Thoracic aorta (tissue), 2 donors: Measurements from ENCODE around the gene ECE2. TPM values are rescaled to one million over a fixed set of nuclear protein-coding genes. Genes with fewer than 3 reads are reported as not detected.

Source experiments
- ATAC-seq: fragments of 150-250 bp; one replicate; pipeline ENCODE4 v1.8.0; 2017; ENCODE audit warnings: low read depth; ENCODE audit not compliant: insufficient number of reproducible peaks, low FRiP score
- DNase-seq: peaks from one replicate; pipeline ENCODE4 v3.0.0-alpha.2; 2020; ENCODE audit warnings: low spot score
- H3K27ac ChIP-seq, 2 donors: fragments of 200-600 bp; sonication (generic); 1 replicate in 1 of 2; 2 replicates in 1 of 2; pipeline ENCODE4 v1.5.1; 2016; ENCODE audit warnings: mild to moderate bottlenecking in 2 of 2, moderate library complexity in 2 of 2
- H3K27me3 ChIP-seq: fragments of 200-600 bp; sonication (generic); replicated peaks from 2 replicates; pipeline ENCODE4 v1.6.0; 2016; ENCODE audit warnings: mild to moderate bottlenecking; ENCODE audit not compliant: insufficient read depth
- H3K36me3 ChIP-seq: fragments of 200-600 bp; sonication (generic); one replicate; pipeline ENCODE4 v1.5.1; 2016
- H3K4me1 ChIP-seq, 2 donors: fragments of 200-600 bp; sonication (generic); 1 replicate in 1 of 2; 2 replicates in 1 of 2; pipeline versions ENCODE4 v1.5.1 to v1.6.0; 2016; ENCODE audit warnings: low read depth in 2 of 2, mild to moderate bottlenecking in 1 of 2; ENCODE audit not compliant: control insufficient read depth in 1 of 2
- H3K4me3 ChIP-seq: fragments of 200-600 bp; sonication (generic); 2 replicates; pipeline ENCODE4 v1.5.1; 2016; ENCODE audit warnings: mild to moderate bottlenecking
- H3K9me3 ChIP-seq: fragments of 200-600 bp; sonication (generic); 2 replicates; pipeline ENCODE4 v1.5.1; 2016
- CTCF ChIP-seq: fragments of 200-600 bp; sonication (generic); IDR thresholded peaks from one replicate; pipeline ENCODE4 v1.5.1; 2019; ENCODE audit warnings: antibody characterized with exemption
- total RNA-seq, 2 donors: library from RNA; depleted of rRNA; stranded (reverse); fragments of >200 nt; gene quantifications; one replicate each; pipeline versions ENCODE4 v1.1.0 to v1.2.3, GENCODE V29; 2016

The ECE2 gene
- total RNA-seq, 2 donors from 2014 or later: not detected

- no peak for ATAC-seq
Observed at GRCh38 chr3:184296616-184297015, 20.8 kb downstream of the ECE2 start.

GRCh38 chr3:184298759-184299487, 23.1 kb downstream of the ECE2 start, which contains the start of gene PSMD2:
PSMD2 (plus strand) TSS chr3:184299241; CDS start chr3:184299267, 26 bp downstream.
- peaks cover 13 to 17% of the 10 kb centered on the region in 2 donors for H3K4me1 ChIP-seq
- TF ChIP-seq CTCF: no peak
- peak; percentile 93 for ATAC-seq

More at GRCh38 chr3:184296616-184297015, 20.8 kb downstream of the ECE2 start:
- no peak for TF ChIP-seq CTCF
- H3K27me3 ChIP-seq: no peaks in the 10 kb centered on the region
- no peak overlapping the region for H3K4me3 ChIP-seq
- peaks cover 13 to 17% of the 10 kb centered on the region in 2 donors for H3K4me1 ChIP-seq
- H3K9me3 ChIP-seq: no peaks in the 10 kb centered on the region
- peaks cover 6% of the 10 kb centered on the region for H3K36me3 ChIP-seq
- no peak for DNase-seq
- H3K27ac ChIP-seq: no peak overlapping the region

GRCh38 chr3:184299488-184300377, 23.9 kb downstream of the ECE2 start:
- Histone ChIP-seq H3K27me3 (no peaks in the 10 kb centered on the region), H3K27ac (peak overlapping the region; percentile 31 to 54), H3K4me3 (peak overlapping the region; percentile 92), H3K9me3 (no peaks in the 10 kb centered on the region), H3K4me1 (peaks cover 13 to 17% of the 10 kb centered on the region in 2 donors), H3K36me3 (peaks cover 36% of the 10 kb centered on the region)
- no peak for TF ChIP-seq CTCF
- ATAC-seq (peak; percentile 1), DNase-seq (no peak)

More at GRCh38 chr3:184298759-184299487, 23.1 kb downstream of the ECE2 start, which contains the start of gene PSMD2:
- H3K9me3 ChIP-seq: no peaks in the 10 kb centered on the region
- H3K27me3 ChIP-seq: no peaks in the 10 kb centered on the region
- peaks cover 29% of the 10 kb centered on the region for H3K36me3 ChIP-seq
- peak; percentile 88 for DNase-seq
- peak within 1 kb of the TSS; percentile 92 for H3K4me3 ChIP-seq
- peak within 1 kb of the TSS; percentile 72 to 76 for H3K27ac ChIP-seq

- peaks cover 36% of the 10 kb centered on the region for H3K36me3 ChIP-seq
- ATAC-seq (no peak), DNase-seq (no peak)
- H3K27me3 ChIP-seq: no peaks in the 10 kb centered on the region
- H3K9me3 ChIP-seq: no peaks in the 10 kb centered on the region
- peak overlapping the region; percentile 92 for H3K4me3 ChIP-seq
- H3K4me1 ChIP-seq: peaks cover 13 to 17% of the 10 kb centered on the region in 2 donors
- no peak for TF ChIP-seq CTCF
- H3K27ac ChIP-seq: no peak overlapping the region
Observed at GRCh38 chr3:184300378-184300720, 24.5 kb downstream of the ECE2 start.

GRCh38 chr3:184305577-184305976, 29.8 kb downstream of the ECE2 start:
- ATAC-seq (no peak), DNase-seq (no peak)
- Histone ChIP-seq H3K9me3 (no peaks in the 10 kb centered on the region), H3K4me1 (peaks cover 3 to 6% of the 10 kb centered on the region in 2 donors), H3K27ac (no peak overlapping the region), H3K27me3 (no peaks in the 10 kb centered on the region), H3K4me3 (no peak overlapping the region), H3K36me3 (peaks cover 64% of the 10 kb centered on the region)
- no peak for TF ChIP-seq CTCF
